ENCODE results near the gene CANX.
"Not testable (repeated sequence)": the region's sequence is repeated elsewhere in the genome, so short reads cannot be mapped to it uniquely, and the experiment has no call there.

CANX gene

DNA sequence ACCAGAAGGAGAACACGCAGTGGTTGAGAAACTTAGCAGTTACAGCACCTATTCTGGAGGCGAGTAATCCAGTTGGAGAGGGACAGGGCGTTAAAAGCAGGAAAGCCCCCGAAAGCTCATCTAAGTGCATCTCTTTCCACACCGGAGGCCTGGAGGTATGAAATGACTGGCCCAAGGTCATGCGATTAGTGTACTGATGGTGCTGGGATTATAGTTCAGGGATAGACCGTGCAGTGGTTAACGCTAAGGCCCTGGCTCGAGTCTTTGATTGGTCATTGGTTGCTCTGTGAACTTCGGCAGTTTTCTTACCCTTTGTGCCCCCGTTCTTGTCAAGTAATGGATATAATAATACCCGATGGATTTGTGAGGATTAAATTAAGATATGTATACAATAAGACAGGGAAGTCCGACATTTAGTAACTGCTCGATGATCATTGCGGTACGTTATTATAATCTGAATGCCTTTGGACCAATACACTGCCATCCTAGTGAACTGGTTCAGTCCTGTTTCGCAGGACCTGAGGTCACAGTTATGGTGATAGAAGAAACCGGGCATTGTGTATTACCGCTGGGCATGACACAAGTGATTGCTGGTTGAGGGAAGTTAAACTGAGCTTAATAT is 960 bp downstream of the CANX start:
- peak; percentile 77 for DNase-seq

DNA sequence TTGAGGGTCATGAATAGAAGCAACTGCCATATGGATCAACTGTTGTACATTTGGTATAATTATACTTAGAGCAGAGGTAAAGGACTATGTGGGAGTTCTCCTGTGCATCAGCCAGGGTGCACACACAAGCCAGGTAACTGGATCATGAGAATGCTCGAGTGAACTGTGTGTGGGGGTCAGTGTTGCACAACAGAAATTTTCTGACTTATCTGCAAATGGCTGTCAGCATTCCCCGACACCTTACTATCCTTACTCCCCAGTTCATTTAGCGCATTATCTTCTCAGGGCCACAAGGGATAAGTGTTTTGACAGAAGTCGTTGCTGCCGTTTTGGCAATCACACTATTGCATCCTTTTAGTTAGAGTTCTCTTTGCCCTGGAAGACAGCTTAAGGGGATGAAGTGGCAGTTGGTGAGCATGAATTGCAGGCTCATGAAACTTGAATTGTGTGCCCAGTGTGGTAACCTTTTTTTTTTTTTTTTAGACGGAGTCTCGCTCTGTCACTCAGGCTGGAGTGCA is 1.7 kb downstream of the CANX start:
- DNase-seq: peak; percentile 14

DNA sequence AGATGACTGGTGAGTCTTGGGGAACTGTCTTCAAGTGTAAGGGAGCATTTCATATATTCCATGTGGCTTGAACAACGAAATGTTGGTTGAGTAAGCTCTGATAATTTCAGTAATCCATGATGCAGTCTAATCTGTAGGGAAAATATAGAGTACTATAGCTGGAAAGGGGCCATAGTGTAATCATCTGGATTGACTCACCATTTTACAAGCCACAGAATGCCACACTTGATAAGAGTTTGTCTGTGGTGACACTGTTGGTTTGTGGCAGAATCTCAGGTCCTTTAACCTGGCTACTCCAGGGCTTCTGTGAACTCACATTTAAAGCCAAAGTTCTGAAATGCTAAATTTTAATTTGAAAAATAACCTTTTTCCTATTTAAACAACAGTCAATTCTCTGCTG is 17.5 kb downstream of the CANX start:
- DNase-seq: no peak

DNA sequence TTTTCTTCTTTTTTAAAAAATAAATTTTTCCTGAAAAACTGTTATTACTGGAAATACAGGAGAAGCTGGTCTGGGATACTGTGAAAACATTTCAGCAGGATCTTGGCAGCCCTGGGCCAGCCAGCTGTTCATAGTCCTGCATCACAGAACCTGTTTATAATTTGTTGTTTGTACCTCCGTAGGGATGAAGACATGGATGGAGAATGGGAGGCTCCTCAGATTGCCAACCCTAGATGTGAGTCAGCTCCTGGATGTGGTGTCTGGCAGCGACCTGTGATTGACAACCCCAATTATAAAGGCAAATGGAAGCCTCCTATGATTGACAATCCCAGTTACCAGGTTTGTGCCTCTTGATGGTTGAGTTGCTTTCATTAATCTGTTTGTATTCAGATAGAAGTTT is 21.5 kb downstream of the CANX start:
- no peak for DNase-seq

DNA sequence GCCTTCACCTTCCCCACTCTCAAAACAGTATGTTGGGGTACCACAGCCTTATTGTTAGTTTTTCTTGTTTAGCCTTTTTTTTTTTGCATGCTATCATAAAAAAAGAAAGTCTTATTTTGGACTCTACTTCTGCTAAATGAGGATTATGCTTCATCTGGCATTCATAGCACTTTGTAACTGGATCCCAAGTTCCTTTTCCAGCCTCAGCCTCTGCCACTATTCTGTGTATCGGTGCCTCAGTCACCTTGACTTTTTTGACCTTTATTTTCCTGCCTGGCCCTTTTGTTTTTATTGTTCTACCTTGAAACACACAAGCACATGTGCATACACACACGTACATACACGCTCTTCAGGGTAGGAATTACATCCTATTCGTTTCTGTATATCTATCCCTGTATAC is 25.4 kb downstream of the CANX start:
- no peak for DNase-seq

DNA sequence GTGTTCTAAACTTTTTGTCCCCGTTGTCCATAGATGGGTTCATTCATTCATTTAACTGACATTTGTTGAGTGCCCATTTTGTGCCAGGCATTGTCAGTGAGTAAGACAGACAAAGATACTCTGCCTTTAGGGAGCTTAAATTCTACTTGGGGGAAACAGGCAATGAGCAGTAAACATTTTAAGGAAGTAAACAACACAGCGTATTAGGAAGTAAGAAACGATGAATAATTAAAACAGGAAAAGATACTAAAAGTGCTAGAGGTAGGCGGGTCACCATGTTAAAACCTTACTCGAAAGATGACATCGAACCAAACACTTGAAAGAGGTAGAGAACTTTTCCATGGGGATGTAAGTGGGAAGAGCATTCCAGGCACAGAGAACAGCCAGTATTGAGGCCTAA is 28.3 kb downstream of the CANX start:
- peak; percentile 61 for DNase-seq

DNA sequence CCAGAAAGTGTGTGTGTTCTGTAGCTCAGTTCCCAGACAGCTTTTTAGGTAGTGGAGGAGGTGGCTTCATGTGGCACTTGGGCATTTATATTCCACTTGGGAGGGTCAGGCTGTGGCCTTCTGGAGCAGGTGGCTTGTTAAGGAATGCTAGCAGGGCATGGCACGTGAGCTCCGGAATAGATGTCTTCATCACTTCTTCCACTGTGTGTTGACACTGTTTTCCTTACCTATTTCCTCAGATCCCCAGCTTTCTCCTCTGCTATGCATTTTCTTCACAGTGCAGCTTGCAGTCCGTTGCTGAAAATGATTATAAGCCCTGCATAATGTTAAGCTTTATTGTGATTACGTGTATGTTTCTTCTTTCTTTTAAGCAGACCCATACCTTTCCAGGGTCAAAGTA is 30.5 kb downstream of the CANX start:
- DNase-seq: no peak

DNA sequence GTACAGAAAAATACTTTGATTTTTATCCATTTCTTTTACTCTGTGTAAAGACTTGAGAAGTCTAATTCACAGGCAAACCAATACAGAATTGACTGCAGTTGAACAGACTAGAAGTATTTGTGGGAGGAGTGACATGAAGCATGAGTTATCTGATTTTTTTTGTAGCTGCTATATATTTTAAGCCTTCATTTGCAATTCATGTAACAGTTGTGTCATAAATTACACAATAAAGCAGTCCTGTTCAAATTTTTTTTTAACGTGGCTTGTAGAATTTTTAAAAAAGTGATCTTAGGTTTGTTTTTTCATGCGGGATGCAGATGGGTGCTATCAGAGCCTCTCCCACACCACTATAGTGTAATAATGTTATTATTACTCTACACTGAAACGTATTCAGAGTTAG is 31.0 kb downstream of the CANX start:
- peak; percentile 24 for DNase-seq

DNA sequence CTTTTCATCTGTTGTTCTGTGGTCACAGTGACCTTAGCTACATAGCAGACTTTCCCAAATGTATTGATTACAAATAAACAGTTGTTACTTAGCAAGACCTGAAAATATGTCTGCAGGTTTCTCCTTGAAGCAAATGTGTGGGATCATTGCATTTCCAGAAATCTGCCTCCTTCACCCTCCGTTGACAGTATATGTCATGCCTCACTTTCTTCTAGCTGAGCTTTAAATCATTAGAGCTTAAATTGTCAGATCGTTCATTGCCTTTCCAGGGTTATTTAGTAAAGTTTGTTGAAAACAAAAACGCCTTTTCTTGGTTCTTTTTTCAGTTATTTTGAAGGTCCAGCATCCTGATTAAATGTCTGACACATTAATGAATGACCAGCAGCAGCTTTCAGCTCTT is 31.6 kb downstream of the CANX start:
- no peak for DNase-seq

DNA sequence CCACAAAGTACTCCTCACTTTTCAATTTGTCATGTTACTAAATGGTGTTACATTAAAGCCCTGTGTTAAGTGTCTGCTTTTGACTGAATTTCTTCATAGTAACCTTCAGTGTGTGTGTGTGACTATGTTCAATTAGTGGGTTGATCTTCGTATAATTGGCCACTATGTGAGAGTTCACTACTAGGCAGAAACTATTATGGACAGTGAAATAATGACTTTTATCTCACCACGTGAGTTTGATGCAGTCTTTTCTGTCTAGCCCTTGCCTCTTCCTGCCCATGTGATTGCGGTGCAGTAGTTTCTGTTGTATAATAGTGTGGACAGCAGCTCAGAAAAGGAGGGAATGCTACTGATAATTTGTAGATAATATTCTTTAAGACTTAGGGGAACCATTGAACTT is 32.1 kb downstream of the CANX start:
- peak; percentile 39 for DNase-seq

DNA sequence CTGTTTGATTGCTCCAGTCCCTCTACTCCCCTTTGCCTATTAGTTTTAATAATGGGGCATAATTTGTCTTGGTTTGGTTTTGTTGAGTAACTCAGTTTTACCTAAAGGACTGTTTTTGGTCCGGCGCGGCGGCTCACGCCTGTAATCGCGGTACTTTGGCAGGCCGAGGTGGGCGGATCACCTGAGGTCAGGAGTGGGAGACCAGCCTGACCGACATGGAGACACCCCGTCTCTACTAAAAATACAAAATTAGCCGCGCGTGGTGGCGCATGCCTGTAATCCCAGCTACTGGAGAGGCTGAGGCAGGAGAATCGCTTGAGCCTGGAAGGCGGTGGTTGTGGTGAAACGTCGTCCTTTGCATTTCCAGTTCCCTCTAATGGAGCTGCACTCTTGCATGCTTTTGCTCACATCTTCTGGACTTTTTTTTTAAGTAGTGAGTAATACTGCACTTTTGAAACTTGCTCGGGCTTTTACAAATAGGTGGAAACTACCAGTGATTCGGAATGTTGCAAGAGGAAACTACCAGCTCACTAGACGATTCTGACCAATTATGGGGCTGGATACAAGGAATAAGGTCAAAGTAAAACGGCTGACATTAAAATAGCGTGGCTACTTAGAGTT is 33.1 kb downstream of the CANX start:
- peak; percentile 98 for DNase-seq

DNA sequence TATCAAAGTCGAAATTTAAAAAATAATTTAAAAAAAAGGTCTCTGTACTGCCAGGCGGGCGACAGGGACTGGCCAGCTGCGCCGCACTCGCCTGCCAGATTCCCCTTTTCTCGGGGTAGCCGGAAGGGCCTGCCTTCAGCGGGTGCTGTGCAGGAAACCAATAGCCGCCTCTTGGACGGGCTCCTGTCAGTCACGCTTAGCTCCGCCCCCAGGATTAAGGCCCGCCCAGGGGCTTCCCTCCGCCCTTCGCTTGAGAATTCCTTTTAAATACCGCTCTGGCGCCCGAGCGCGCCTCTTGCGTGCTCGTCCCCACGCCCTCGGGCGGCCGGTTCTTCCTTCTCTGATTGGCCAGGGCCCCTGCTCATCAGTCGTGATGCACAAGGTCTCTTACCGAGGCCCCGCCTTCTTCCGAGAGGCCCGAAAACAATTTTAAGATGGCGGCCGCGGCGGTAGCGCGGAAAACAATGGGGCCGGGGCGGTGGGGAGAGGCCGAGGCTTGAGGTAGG is 33.7 kb downstream of the CANX start, which contains the start of gene MAML1:
MAML1 (plus strand) TSS at position 411 of the 506 bp plus-strand sequence. CDS start 291 bp downstream, outside the sequence.
- DNase-seq: peak; percentile 100

DNA sequence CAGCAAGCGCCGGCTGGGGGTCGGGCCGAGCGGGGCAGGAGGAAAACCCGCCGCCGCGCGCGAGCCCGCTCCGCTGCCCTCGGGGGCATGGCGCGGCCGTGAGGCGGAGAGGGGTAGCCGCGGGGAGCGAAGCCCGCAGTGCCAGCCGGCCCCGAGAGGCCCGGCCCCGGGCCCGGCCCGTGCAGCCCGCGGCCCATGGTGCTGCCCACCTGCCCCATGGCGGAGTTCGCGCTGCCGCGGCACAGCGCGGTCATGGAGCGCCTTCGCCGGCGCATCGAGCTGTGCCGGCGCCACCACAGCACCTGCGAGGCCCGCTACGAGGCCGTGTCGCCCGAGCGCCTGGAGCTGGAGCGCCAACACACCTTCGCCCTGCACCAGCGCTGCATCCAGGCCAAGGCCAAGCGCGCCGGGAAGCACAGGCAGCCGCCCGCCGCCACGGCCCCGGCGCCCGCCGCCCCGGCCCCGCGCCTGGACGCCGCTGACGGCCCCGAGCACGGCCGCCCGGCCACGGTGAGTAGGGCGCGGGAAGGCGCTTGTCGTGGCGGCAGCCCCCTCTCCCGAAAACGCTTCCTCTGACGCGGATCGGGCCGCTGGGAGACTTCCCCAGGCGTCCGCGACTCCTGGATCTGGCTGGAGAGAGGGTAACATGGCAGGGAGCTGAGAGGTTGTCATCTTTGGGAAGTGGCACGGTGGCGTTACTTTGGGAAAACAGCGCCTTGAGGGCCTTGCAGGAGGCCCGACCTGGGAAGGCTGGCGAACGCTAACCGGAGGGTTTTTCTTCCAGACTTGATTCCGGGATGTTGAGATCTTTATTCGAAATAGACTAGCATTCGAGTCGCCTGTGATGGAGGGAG is 34.4 kb downstream of the CANX start:
- peak; percentile 35 for DNase-seq

DNA sequence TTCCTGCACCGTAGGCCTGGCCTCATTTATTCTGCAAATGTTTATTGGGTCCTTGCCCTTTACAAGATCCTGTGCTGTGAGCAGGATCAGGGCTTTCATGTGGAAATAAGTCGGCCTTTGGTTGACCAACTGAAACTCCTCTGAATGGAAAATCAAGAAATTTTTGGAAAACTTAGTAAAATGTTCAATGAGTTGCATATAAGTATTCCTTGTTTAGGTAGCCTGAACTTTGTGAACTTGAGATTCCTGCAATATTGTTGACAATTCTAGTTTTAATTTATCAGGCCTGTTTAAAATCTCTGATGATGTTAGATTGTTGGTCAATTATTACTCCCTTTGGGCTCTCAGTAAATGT is 35.0 kb downstream of the CANX start:
- DNase-seq: no peak

DNA sequence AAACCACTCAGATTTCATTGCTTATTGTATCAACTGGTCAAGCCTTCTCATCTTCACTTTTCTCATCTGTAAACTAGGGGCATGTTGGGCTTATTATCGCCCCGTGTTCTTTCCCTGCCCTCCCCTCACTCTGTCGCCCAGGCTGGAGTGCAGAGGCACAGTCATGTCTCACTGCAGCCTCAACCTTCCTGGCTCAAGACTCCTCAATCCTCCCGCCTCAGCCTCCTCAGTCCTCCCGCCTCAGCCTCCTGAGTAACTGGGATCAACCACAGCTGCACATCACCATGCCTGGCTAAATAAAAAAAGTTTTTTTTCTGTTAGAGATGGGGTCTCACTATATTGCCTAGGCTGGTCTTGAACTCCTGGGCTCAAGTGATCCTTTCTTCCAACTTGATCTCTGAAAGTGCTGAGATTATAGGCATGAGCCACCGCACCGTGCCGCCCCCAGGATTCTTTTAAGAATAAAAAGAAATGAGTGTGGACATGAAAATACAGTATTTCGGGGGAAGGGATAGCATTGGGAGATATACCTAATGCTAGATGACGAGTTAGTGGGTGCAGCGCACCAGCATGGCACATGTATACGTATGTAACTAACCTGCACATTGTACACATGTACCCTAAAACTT is 35.9 kb downstream of the CANX start:
- DNase-seq: no peak

DNA sequence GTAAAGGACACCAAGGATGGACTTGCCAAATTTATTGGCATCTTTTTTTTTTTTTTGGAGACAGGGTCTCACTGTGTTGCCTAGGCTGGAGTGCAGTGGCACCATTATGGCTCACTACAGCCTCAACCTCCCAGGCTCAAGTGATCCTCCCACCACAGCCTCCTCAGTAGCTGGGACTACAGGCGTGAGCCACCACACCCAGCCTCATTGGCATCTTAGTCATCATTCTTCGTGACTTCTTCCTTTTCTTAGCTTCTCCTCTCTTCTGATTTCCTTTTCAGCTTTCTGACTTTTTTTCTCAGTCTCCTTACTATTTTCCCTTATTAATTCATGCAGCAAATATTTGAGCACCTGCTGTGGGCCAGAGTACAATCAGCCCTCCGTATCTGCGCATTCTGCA is 40.0 kb downstream of the CANX start:
- DNase-seq: peak; percentile 70

DNA sequence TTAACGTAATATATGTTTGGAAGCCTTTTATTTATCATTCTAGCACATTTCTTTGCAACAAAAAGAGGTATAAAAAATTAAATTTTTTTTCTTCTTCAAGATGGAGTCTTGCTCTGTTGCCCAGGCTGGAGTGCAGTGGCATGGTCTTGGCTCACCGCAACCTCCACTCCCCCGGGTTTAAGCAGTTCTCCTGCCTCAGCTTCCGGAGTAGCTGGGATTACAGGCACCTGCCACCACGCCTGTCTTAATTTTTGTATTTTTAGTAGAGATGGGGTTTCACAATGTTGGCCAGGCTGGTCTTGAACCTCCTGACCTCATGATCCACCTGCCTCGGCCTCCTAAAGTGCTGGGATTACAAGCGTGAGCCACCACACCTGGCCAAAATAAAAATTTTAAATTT is 45.3 kb downstream of the CANX start:
- DNase-seq: not testable (repeated sequence)

DNA sequence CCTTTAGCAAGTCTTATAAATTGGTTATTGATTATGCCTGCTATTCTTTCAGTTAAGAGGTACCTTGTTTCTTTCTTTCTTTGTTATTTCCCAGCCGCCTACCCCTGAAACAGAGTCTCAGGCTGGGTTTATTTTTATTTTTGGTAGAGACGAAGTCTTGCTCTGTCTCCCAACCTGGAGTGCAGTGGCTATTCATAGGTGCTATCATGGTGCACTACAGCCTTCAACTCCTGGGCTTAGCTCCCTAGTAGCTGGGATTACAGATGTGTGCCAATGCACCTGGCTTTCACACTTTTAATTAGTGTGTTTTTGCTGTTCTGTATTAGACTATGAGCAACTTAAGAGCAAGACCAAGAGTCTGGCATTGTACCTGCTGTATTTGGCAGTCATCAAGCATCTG is 48.1 kb downstream of the CANX start:
- DNase-seq: no peak

DNA sequence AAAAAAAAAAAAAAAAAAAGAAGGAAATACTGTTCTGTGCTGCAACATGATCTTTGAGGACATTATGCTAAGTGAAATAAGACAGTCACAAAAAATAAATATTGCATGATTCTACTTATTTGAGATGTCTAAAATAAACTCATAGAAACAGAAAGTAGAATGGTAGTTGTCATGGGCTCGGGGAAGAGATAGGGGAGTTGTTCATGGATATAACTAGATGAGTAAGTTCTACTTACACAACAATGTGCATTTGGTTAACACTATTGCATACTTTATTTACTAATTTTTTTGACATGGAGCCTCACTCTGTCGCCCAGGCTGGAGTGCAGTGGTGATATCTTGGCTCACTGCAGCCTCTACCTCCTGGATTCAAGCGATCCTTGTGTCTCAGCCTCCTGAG is 49.0 kb downstream of the CANX start:
- peak; percentile 96 for DNase-seq

DNA sequence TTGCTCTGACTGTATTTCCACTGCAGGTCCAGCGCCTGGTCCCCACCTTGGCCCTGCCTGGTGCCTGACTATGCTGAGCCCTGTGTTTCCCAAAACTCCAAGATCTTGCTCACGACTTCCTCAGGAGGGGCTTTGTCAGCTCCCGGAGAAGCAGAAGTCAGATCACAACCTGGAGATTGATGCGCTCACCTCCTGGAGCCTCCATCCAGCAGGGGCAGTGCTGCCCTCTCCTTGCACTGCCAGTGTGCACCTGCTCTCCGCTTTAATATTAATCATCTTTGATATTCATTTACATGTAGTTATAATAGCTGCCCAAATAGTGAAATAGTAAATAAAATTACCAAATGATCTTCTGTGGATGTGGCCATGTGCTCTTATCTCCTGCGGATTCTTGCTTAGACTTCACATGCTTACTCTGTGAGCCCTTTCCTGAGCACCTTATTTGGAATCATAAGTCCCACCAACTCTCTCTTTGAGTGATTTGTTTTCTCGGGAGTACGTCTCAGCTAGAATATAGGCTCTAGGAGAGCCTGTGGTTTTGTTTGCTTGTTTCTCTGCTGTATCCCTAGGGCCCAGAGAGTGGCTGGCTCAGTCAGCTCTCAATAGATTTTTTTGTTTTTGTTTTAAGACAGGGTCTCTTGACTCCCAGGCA is 51.2 kb downstream of the CANX start:
- no peak for DNase-seq

DNA sequence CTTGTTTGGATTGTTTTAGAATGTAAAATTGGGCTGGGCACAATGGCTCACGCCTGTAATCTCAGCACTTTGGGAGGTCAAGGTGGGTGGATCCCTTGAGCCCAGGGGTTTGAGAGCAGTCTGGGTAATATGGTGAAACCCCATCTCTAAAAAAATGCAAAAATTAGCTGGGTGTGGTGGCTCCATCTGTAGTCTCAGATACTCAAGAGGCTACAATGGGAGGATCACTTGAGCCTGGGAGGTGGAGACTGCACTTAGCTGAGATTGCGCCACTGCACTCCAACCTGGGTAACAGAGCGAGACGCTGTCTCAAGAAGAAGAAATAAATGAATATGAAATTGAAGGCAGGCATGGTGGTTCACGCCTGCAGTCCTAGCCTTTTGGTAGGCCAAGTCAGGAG is 55.2 kb downstream of the CANX start:
- no peak for DNase-seq

DNA sequence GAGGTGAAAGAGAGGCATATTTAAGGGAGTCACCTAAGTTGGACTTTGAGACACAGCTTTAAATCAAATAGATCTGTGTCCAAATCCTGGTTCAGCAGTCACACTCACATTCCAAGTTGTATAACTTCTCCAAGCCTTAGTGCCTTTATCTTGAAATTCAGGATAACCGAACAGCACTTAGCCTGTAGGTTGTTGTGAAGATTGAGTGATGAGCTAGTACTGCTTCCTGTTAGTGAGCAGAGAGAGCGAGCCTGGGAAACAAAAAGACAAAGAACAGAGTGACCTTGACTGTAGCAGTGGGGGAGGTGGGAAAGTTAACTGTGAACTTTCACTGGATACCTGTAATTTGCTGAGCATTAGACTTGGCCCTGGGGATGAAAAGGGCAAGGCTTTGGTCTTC is 56.3 kb downstream of the CANX start:
- no peak for DNase-seq

DNA sequence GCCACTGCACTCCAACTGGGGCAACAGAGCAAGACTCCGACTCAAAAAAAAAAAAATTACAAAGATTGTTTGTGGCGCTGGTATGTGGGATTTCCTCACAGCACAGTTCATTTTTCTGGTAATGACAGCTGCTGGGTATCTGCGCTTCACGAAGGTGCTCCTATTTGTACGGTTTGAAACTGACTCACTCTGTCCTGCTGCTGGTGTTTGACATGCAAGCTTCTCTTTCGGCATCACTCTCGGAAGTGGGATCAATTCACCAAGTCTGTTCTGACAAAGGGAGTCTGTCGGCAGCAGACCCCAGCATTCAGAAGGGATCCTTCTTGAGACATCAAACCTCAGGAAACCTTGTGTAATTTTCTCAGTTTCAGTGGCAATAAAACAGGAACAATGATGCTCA is 60.2 kb downstream of the CANX start:
- DNase-seq: peak; percentile 82
